ENCODE measurements around the gene CXCR3.

DNA sequence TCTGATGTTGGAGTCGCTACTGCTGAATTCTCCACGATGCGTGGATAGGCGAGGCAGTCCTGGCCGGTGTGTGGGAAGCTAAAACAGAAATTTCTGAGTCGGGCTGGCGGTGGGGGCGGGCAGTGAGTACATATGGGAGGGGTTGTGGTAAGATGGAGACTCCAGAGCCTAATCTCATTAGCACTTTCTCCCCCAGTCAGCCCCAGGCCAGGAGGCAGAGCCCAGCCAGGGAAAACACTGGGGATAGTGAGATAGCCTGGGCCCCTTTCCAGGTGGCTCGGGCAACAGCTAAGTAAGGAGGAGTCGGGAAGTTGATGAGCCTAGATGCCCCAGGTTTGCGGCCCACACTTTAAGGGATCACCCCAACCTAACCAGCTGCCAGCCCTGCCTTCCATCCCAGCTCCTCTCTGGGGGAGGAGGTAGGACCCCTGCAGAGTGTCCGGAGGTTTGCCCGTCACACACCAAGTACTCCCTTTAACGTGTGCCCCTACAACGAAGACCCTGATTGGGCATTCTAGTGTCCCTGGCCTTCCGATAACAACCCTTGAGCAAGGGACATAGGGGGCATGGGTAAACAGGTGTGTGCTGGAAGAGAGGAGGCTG, 46.7 kb upstream of the CXCR3 start:
- TF ChIP-seq CREB5 (CRISPR knock-in tag; IDR thresholded peaks at IDR 0.05; ENCODE audit: low read depth) (no peak), OSR1 (CRISPR knock-in tag; IDR thresholded peaks at IDR 0.05) (no peak), RARB (CRISPR knock-in tag; IDR thresholded peaks at IDR 0.05) (no peak), TOX (CRISPR knock-in tag; IDR thresholded peaks at IDR 0.05; ENCODE audit: borderline replicate concordance) (no peak), ZNF70 (CRISPR knock-in tag; IDR thresholded peaks at IDR 0.05) (no peak)

Data from SK-N-SH treated with all-trans-retinoic acid at 6 μM for 48 hours (cell line).